HUES48 (cell line): ENCODE data around the gene GLI3.
A peak's percentile ranks its signal among the peaks of the same experiment; 100 is the strongest.

Experiments
- H3K27ac ChIP-seq: one replicate; pipeline ENCODE4 v1.7.0; 2013; ENCODE audit warnings: low read depth, low read length, inconsistent platforms
- H3K27me3 ChIP-seq: 2 replicates; pipeline ENCODE4 v1.6.1; 2013; ENCODE audit warnings: mild to moderate bottlenecking, low read length; ENCODE audit not compliant: control insufficient read depth, insufficient read depth
- H3K36me3 ChIP-seq: 2 replicates; pipeline ENCODE4 v1.6.1; 2013; ENCODE audit warnings: low read length; ENCODE audit not compliant: control insufficient read depth, insufficient read depth
- H3K4me1 ChIP-seq: 2 replicates; pipeline ENCODE4 v1.6.1; 2013; ENCODE audit warnings: mild to moderate bottlenecking, low read length; ENCODE audit not compliant: control insufficient read depth, insufficient read depth
- H3K4me3 ChIP-seq: 2 replicates; pipeline ENCODE4 v1.5.1; 2013; ENCODE audit warnings: mild to moderate bottlenecking, low read depth, low read length
- H3K9ac ChIP-seq: 2 replicates; pipeline ENCODE4 v1.6.1; 2013; ENCODE audit warnings: mild to moderate bottlenecking, low read depth, low read length, moderate library complexity
- H3K9me3 ChIP-seq: 2 replicates; pipeline ENCODE4 v1.6.1; 2013; ENCODE audit warnings: low read length; ENCODE audit not compliant: control insufficient read depth, insufficient read depth

The GLI3 gene

GRCh38 chr7:41969561-41970105 lies 267.4 kb downstream of the GLI3 start:
- Histone ChIP-seq H3K4me3 (no peak overlapping the region), H3K27me3 (no peaks in the 10 kb centered on the region), H3K9ac (no peak overlapping the region), H3K36me3 (peaks cover 19% of the 10 kb centered on the region), H3K9me3 (no peaks in the 10 kb centered on the region), H3K4me1 (no peaks in the 10 kb centered on the region), H3K27ac (no peak overlapping the region)

- Histone ChIP-seq H3K9me3 (no peaks in the 10 kb centered on the region), H3K4me1 (no peaks in the 10 kb centered on the region), H3K27ac (no peak overlapping the region), H3K36me3 (peaks cover 18% of the 10 kb centered on the region), H3K4me3 (no peak overlapping the region), H3K27me3 (no peaks in the 10 kb centered on the region), H3K9ac (no peak overlapping the region)
These were observed 269.9 kb downstream of the GLI3 start for GRCh38 chr7:41967156-41967555.

GRCh38 chr7:41965951-41966505 lies 271.0 kb downstream of the GLI3 start:
- peaks cover 14% of the 10 kb centered on the region for H3K36me3 ChIP-seq
- no peaks in the 10 kb centered on the region for H3K9me3 ChIP-seq
- no peaks in the 10 kb centered on the region for H3K27me3 ChIP-seq
- no peak overlapping the region for H3K9ac ChIP-seq
- H3K4me3 ChIP-seq: no peak overlapping the region
- H3K27ac ChIP-seq: no peak overlapping the region
- H3K4me1 ChIP-seq: no peaks in the 10 kb centered on the region

GRCh38 chr7:41964849-41965745 lies 271.9 kb downstream of the GLI3 start:
- no peak overlapping the region for H3K4me3 ChIP-seq
- no peaks in the 10 kb centered on the region for H3K9me3 ChIP-seq
- no peaks in the 10 kb centered on the region for H3K27me3 ChIP-seq
- no peak overlapping the region for H3K27ac ChIP-seq
- H3K4me1 ChIP-seq: no peaks in the 10 kb centered on the region
- H3K36me3 ChIP-seq: peaks cover 14% of the 10 kb centered on the region
- no peak overlapping the region for H3K9ac ChIP-seq

GRCh38 chr7:41964183-41964753 lies 272.7 kb downstream of the GLI3 start:
- H3K9me3 ChIP-seq: no peaks in the 10 kb centered on the region
- H3K4me3 ChIP-seq: no peak overlapping the region
- no peaks in the 10 kb centered on the region for H3K4me1 ChIP-seq
- H3K36me3 ChIP-seq: peaks cover 14% of the 10 kb centered on the region
- no peak overlapping the region for H3K27ac ChIP-seq
- H3K9ac ChIP-seq: no peak overlapping the region
- H3K27me3 ChIP-seq: no peaks in the 10 kb centered on the region

GRCh38 chr7:41956705-41957104 lies 280.3 kb downstream of the GLI3 start:
- Histone ChIP-seq H3K4me1 (peaks cover 14% of the 10 kb centered on the region), H3K36me3 (no peaks in the 10 kb centered on the region), H3K9ac (no peak overlapping the region), H3K27ac (no peak overlapping the region), H3K27me3 (no peaks in the 10 kb centered on the region), H3K4me3 (no peak overlapping the region), H3K9me3 (no peaks in the 10 kb centered on the region)

- no peaks in the 10 kb centered on the region for H3K36me3 ChIP-seq
- peaks cover 14% of the 10 kb centered on the region for H3K4me1 ChIP-seq
- H3K27me3 ChIP-seq: no peaks in the 10 kb centered on the region
- H3K9ac ChIP-seq: no peak overlapping the region
- no peak overlapping the region for H3K4me3 ChIP-seq
- no peaks in the 10 kb centered on the region for H3K9me3 ChIP-seq
- peak overlapping the region; percentile 6 for H3K27ac ChIP-seq
These were observed 280.9 kb downstream of the GLI3 start for GRCh38 chr7:41955893-41956675.

GRCh38 chr7:41955451-41955850 lies 281.6 kb downstream of the GLI3 start:
- Histone ChIP-seq H3K4me1 (peaks cover 14% of the 10 kb centered on the region), H3K9ac (no peak overlapping the region), H3K27ac (peak overlapping the region; percentile 6), H3K27me3 (no peaks in the 10 kb centered on the region), H3K9me3 (no peaks in the 10 kb centered on the region), H3K4me3 (no peak overlapping the region), H3K36me3 (no peaks in the 10 kb centered on the region)

- peaks cover 14% of the 10 kb centered on the region for H3K4me1 ChIP-seq
- no peak overlapping the region for H3K27ac ChIP-seq
- no peak overlapping the region for H3K4me3 ChIP-seq
- no peaks in the 10 kb centered on the region for H3K36me3 ChIP-seq
- H3K9me3 ChIP-seq: no peaks in the 10 kb centered on the region
- no peaks in the 10 kb centered on the region for H3K27me3 ChIP-seq
- H3K9ac ChIP-seq: no peak overlapping the region
These were observed 282.0 kb downstream of the GLI3 start for GRCh38 chr7:41954976-41955375.

- Histone ChIP-seq H3K9me3 (no peaks in the 10 kb centered on the region), H3K4me1 (no peaks in the 10 kb centered on the region), H3K27me3 (no peaks in the 10 kb centered on the region), H3K4me3 (no peak overlapping the region), H3K9ac (no peak overlapping the region), H3K36me3 (no peaks in the 10 kb centered on the region), H3K27ac (no peak overlapping the region)
These were observed 288.5 kb downstream of the GLI3 start for GRCh38 chr7:41948503-41948902.
